Colonic mucosa (tissue), 4 donors: Measurements from ENCODE around the gene NDUFA8. TPM values are rescaled to one million over a fixed set of nuclear protein-coding genes. Genes with fewer than 3 reads are reported as not detected.
A peak's percentile ranks its signal among the peaks of the same experiment; 100 is the strongest.

Experiments used
- DNase-seq: peaks from one replicate; pipeline ENCODE4 v3.0.0-alpha.2; 2020
- H3K27ac ChIP-seq: fragments of 200-600 bp; one replicate; pipeline ENCODE4 v1.8.0; 2021
- H3K27me3 ChIP-seq: fragments of 200-600 bp; one replicate; pipeline ENCODE4 v1.8.0; 2021
- H3K36me3 ChIP-seq: fragments of 200-600 bp; one replicate; pipeline ENCODE4 v1.8.0; 2021
- H3K4me1 ChIP-seq: fragments of 200-600 bp; one replicate; pipeline ENCODE4 v1.8.0; 2021; ENCODE audit warnings: mild to moderate bottlenecking
- H3K4me3 ChIP-seq: fragments of 200-600 bp; one replicate; pipeline ENCODE4 v1.8.0; 2021
- H3K9ac ChIP-seq, 2 donors: one replicate each; pipeline ENCODE4 v1.7.0; 2013; ENCODE audit warnings: control low read depth in 2 of 2, low read depth in 2 of 2, low read length in 2 of 2
- H3K9me3 ChIP-seq: fragments of 200-600 bp; one replicate; pipeline ENCODE4 v1.8.0; 2021
- CTCF ChIP-seq: fragments of 200-600 bp; IDR thresholded peaks from one replicate; pipeline ENCODE4 v1.8.0; 2022; ENCODE audit warnings: antibody characterized with exemption, mild to moderate bottlenecking
- intact Hi-C: fragments of 100-400 bp; cut with DNase I; formaldehyde crosslinking; loops from one replicate; pipeline ENCODE4 v1.14.1; 2022
- total RNA-seq, 2 donors: library from RNA; stranded (reverse); fragmentation: NEBNext Ultra II Directional in 1 of 2; extraction: Animal tissue kit (Norgen Biotek cat#: 25700) in 1 of 2; gene quantifications; one replicate each; pipeline ENCODE4 v1.2.1, GENCODE V29; 2021
- donor health status: healthy.
- donor health status: DM: no; HTN: no; CAD: no.
- donor health status: DM: no; HTN: no; CAD: no.

The NDUFA8 gene
- total RNA-seq, 2 donors from 2014 or later = 77.4 to 103 TPM

GRCh38 chr9:122159925-122160246, 307 bp upstream of the NDUFA8 start:
- TF ChIP-seq CTCF = no peak
- H3K9ac ChIP-seq = no peak overlapping the region
- H3K27me3 ChIP-seq = no peaks in the 10 kb centered on the region
- peak overlapping the region; percentile 96 for H3K4me3 ChIP-seq
- no peaks in the 10 kb centered on the region for H3K9me3 ChIP-seq
- no peaks in the 10 kb centered on the region for H3K36me3 ChIP-seq
- intact Hi-C loops = no loop called here
- no peak overlapping the region for H3K27ac ChIP-seq
- H3K4me1 ChIP-seq = peaks cover 3% of the 10 kb centered on the region
- DNase-seq = no peak

GRCh38 chr9:122158202-122158601, 1.4 kb downstream of the NDUFA8 start:
- H3K27me3 ChIP-seq = no peaks in the 10 kb centered on the region
- peak; percentile 40 for TF ChIP-seq CTCF
- intact Hi-C loops = no loop called here
- no peak overlapping the region for H3K27ac ChIP-seq
- no peak overlapping the region for H3K9ac ChIP-seq
- H3K36me3 ChIP-seq = no peaks in the 10 kb centered on the region
- H3K4me1 ChIP-seq = peaks cover 3% of the 10 kb centered on the region
- H3K4me3 ChIP-seq = no peak overlapping the region
- no peaks in the 10 kb centered on the region for H3K9me3 ChIP-seq
- peak; percentile 21 for DNase-seq

- intact Hi-C loops = no loop called here
- no peaks in the 10 kb centered on the region for H3K9me3 ChIP-seq
These were observed 3.8 kb downstream of the NDUFA8 start for GRCh38 chr9:122155796-122156195.

GRCh38 chr9:122151267-122151828, 8.2 kb downstream of the NDUFA8 start:
- Histone ChIP-seq H3K9me3 (no peaks in the 10 kb centered on the region), H3K27me3 (no peaks in the 10 kb centered on the region), H3K9ac (no peak overlapping the region), H3K4me3 (no peak overlapping the region), H3K36me3 (no peaks in the 10 kb centered on the region), H3K27ac (no peak overlapping the region), H3K4me1 (no peaks in the 10 kb centered on the region)
- DNase-seq = no peak
- intact Hi-C loops = no loop called here
- TF ChIP-seq CTCF = no peak

More at GRCh38 chr9:122155796-122156195, 3.8 kb downstream of the NDUFA8 start:
- Histone ChIP-seq H3K27me3 (no peaks in the 10 kb centered on the region), H3K36me3 (no peaks in the 10 kb centered on the region), H3K4me1 (peaks cover 3% of the 10 kb centered on the region), H3K27ac (no peak overlapping the region), H3K4me3 (no peak overlapping the region), H3K9ac (no peak overlapping the region)
- no peak for DNase-seq
- TF ChIP-seq CTCF = no peak

GRCh38 chr9:122145592-122145863, 14.1 kb downstream of the NDUFA8 start:
- Histone ChIP-seq H3K27me3 (no peaks in the 10 kb centered on the region), H3K4me1 (no peaks in the 10 kb centered on the region), H3K9me3 (no peaks in the 10 kb centered on the region), H3K27ac (no peak overlapping the region), H3K36me3 (no peaks in the 10 kb centered on the region), H3K4me3 (no peak overlapping the region), H3K9ac (no peak overlapping the region)
- intact Hi-C loops = no loop called here
- DNase-seq = no peak
- TF ChIP-seq CTCF = no peak
